ENCODE results near the gene FOXJ2. TPM values are rescaled to one million over a fixed set of nuclear protein-coding genes. Genes with fewer than 3 reads are reported as not detected.
"Not testable (repeated sequence)": the region's sequence is repeated elsewhere in the genome, so short reads cannot be mapped to it uniquely, and the experiment has no call there.

The FOXJ2 gene
- polyA plus RNA-seq (2013), result 14.2 TPM

DNA sequence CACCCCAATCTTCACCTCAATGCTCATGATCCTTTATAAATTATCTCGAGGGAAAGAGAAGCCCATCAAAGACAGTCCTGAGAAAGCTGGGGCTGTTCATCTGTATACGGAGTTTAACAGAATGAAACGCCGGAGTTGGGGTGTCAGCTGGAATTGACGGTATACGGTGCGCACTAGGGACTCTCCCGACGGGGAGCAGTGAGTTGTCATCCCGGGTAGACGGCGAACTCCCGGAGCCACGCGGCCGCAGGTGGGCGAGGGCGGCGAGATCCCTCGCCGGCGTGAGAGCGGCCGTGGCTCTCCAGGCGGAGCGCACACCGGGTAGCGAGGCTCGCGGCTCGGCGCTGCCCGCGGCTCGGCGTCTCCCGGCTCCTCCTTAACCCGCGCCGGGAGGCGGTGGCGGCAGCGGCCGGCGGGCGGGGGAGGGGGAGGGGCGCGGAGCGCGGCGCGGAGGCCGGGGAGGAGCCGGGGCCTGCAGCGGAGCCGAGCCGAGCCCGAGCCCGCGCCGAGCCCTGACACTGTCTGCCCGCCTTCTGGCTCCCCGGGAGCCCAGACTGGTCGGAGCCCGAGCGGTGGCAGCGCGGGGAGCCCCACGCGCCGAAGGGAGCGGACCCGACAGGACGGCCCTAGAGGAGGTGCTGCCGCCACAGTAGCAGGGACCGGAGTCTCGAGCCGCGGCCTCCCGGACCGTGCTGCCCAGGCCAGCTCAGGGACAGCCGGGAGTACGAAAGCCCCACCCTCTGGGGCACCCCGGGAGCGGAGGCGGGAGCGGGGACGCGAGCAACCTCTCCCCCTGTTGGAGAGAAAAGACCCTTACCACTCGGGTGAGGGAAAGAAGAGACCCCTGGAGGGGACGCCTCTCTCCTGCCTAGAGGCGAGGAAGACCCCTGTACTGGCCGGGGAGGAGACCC is at the start of gene FOXJ2:
FOXJ2 (plus strand) TSS at position 475 of the 911 bp plus-strand sequence. CDS start 7,117 bp downstream, outside the sequence.
- no peaks in the 10 kb centered on the region for H3K27me3 ChIP-seq (replicated peaks in 2 of 5; ENCODE audit: control insufficient read depth in 4 of 5, insufficient read depth in 5 of 5, low read length in 4 of 5)
- whole genome bisulfite sequencing (ENCODE audit: insufficient coverage), result 0% methylated on average over 36 of the region's 93 CpGs
- peak within 1 kb of the TSS; percentile 74 to 93 (median 84) for H3K4me3 ChIP-seq (ENCODE audit: control insufficient read depth in 1 of 7, extremely low read depth in 1 of 7, insufficient read depth in 4 of 7, low read depth in 2 of 7, low read length in 6 of 7)
- DNase-seq, result peak; percentile 60 to 79 (median 76)
- POLR2A ChIA-PET, result interaction anchor here (0.5 to 0.6 kb wide), 3 partner anchors 28 to 491 kb away, joined by 3 read pairs; no protein-coding TSS in a partner anchor
- H3K9me3 ChIP-seq (ENCODE audit: control extremely low read depth in 1 of 5, control insufficient read depth in 4 of 5, insufficient read depth in 2 of 5, low read depth in 1 of 5, low read length in 4 of 5), result no peaks in the 10 kb centered on the region
- H3K27ac ChIP-seq (ENCODE audit: insufficient read depth in 1 of 2, low read depth in 1 of 2, low read length in 2 of 2, poor library complexity in 1 of 2, severe bottlenecking in 2 of 2), result peak within 1 kb of the TSS; percentile 54 to 84
- CTCF ChIA-PET, result interaction anchor here (0.8 to 20.7 kb wide), 5 partner anchors 12 to 99 kb away, joined by 3 to 342 read pairs (median 5); partner anchors contain the start of gene NECAP1
- H3K4me1 ChIP-seq (ENCODE audit: control extremely low read depth in 1 of 4, control insufficient read depth in 4 of 4, insufficient read depth in 4 of 4, low read length in 3 of 4), result peaks cover 24 to 55% (median 46%) of the 10 kb centered on the region in 4 experiments
- peaks cover 0 to 3% (median 2%) of the 10 kb centered on the region in 4 experiments for H3K36me3 ChIP-seq (ENCODE audit: control insufficient read depth in 4 of 4, insufficient read depth in 4 of 4, low read length in 3 of 4)

DNA sequence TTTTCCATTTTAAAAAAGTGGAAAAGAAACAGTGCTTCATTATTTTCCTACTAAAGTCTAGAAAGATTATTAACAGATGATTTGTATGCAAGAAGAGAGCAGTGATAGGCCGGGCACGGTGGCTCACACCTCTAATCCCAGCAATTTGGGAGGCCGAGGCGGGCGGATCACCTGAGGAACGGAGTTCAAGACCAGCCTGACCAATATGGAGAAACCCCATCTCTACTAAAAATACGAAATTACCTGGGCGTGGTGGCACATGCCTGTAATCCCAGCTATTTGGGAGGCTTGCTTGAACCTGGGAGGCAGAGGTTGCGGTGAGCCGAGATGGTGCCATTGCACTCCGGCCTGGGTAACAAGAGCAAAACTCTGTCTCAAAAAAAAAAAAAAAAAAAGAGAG is 49.5 kb upstream of the FOXJ2 start:
- H3K4me1 ChIP-seq (ENCODE audit: control extremely low read depth in 1 of 4, control insufficient read depth in 4 of 4, insufficient read depth in 4 of 4, low read length in 3 of 4); H3K27ac ChIP-seq (ENCODE audit: insufficient read depth in 1 of 2, low read depth in 1 of 2, low read length in 2 of 2, poor library complexity in 1 of 2, severe bottlenecking in 2 of 2); POLR2A ChIA-PET; H3K27me3 ChIP-seq (replicated peaks in 2 of 5; ENCODE audit: control insufficient read depth in 4 of 5, insufficient read depth in 5 of 5, low read length in 4 of 5); DNase-seq; H3K9me3 ChIP-seq (ENCODE audit: control extremely low read depth in 1 of 5, control insufficient read depth in 4 of 5, insufficient read depth in 2 of 5, low read depth in 1 of 5, low read length in 4 of 5); H3K4me3 ChIP-seq (ENCODE audit: control insufficient read depth in 1 of 7, extremely low read depth in 1 of 7, insufficient read depth in 4 of 7, low read depth in 2 of 7, low read length in 6 of 7); H3K36me3 ChIP-seq (ENCODE audit: control insufficient read depth in 4 of 4, insufficient read depth in 4 of 4, low read length in 3 of 4): not testable (repeated sequence)
- CTCF ChIA-PET, result interaction anchor here (1.8 kb wide), 1 partner anchor 10 kb away, joined by 7 read pairs; no protein-coding TSS in a partner anchor
- WGBS (ENCODE audit: insufficient coverage), result 94% methylated on average over 7 of the region's 11 CpGs

DNA sequence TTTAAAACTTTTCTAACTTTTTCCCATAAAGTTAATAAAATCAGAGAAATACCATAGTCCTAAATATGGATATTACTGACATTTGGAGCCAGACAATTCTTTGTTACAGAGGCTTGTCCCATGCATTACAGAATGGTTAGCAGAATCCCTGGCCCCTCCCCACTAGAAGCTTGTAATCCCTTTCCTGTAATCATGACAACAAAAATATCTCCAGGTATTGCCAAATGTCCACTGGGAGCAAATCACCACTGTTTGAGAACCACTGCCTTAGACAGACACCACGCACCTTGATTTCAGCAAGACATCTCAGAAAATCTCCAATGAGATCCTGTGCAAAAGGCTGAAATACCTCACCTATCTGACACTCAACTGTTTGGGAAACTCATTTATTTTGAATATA is 49.1 kb upstream of the FOXJ2 start:
- DNase-seq; POLR2A ChIA-PET; H3K27me3 ChIP-seq (replicated peaks in 2 of 5; ENCODE audit: control insufficient read depth in 4 of 5, insufficient read depth in 5 of 5, low read length in 4 of 5); H3K27ac ChIP-seq (ENCODE audit: insufficient read depth in 1 of 2, low read depth in 1 of 2, low read length in 2 of 2, poor library complexity in 1 of 2, severe bottlenecking in 2 of 2); H3K36me3 ChIP-seq (ENCODE audit: control insufficient read depth in 4 of 4, insufficient read depth in 4 of 4, low read length in 3 of 4); H3K4me3 ChIP-seq (ENCODE audit: control insufficient read depth in 1 of 7, extremely low read depth in 1 of 7, insufficient read depth in 4 of 7, low read depth in 2 of 7, low read length in 6 of 7); H3K9me3 ChIP-seq (ENCODE audit: control extremely low read depth in 1 of 5, control insufficient read depth in 4 of 5, insufficient read depth in 2 of 5, low read depth in 1 of 5, low read length in 4 of 5); H3K4me1 ChIP-seq (ENCODE audit: control extremely low read depth in 1 of 4, control insufficient read depth in 4 of 4, insufficient read depth in 4 of 4, low read length in 3 of 4): not testable (repeated sequence)
- 100% methylated on average over 1 of the region's 1 CpG for WGBS (ENCODE audit: insufficient coverage)
- CTCF ChIA-PET, result interaction anchor here (1.1 to 1.8 kb wide), 2 partner anchors 9 to 10 kb away, joined by 3 to 7 read pairs; no protein-coding TSS in a partner anchor

DNA sequence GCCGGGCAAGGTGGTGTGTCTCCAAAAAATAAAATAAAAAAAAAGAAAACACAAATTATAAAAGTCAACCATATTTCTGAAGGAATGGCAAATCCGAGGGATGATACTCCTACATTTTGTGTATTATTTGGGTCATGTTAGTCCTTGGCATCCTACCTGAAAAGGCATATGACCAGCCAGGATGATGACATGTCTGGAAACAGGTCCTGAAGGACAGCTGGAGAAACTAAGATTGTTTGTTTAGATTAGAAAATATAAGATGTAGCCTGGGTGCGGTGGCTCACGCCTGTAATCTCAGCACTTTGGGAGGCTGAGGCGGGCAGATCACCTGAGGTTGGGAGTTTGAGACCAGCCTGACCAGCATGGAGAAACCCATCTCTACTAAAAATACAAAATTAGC is 47.6 kb upstream of the FOXJ2 start:
- Histone ChIP-seq H3K36me3 (ENCODE audit: control insufficient read depth in 4 of 4, insufficient read depth in 4 of 4, low read length in 3 of 4) (no peaks in the 10 kb centered on the region), H3K9me3 (ENCODE audit: control extremely low read depth in 1 of 5, control insufficient read depth in 4 of 5, insufficient read depth in 2 of 5, low read depth in 1 of 5, low read length in 4 of 5) (no peaks in the 10 kb centered on the region), H3K27me3 (replicated peaks in 2 of 5; ENCODE audit: control insufficient read depth in 4 of 5, insufficient read depth in 5 of 5, low read length in 4 of 5) (no peaks in the 10 kb centered on the region), H3K27ac (ENCODE audit: insufficient read depth in 1 of 2, low read depth in 1 of 2, low read length in 2 of 2, poor library complexity in 1 of 2, severe bottlenecking in 2 of 2) (no peak overlapping the region), H3K4me1 (ENCODE audit: control extremely low read depth in 1 of 4, control insufficient read depth in 4 of 4, insufficient read depth in 4 of 4, low read length in 3 of 4) (peaks cover 3 to 14% (median 13%) of the 10 kb centered on the region in 4 experiments), H3K4me3 (ENCODE audit: control insufficient read depth in 1 of 7, extremely low read depth in 1 of 7, insufficient read depth in 4 of 7, low read depth in 2 of 7, low read length in 6 of 7) (no peak overlapping the region)
- DNase-seq, result no peak
- POLR2A ChIA-PET, result no interaction called here
- CTCF ChIA-PET, result interaction anchor here (1.4 to 2.1 kb wide), 2 partner anchors 14 to 23 kb away, joined by 3 to 7 read pairs; no protein-coding TSS in a partner anchor
- WGBS (ENCODE audit: insufficient coverage), result 73% methylated on average over 3 of the region's 5 CpGs

DNA sequence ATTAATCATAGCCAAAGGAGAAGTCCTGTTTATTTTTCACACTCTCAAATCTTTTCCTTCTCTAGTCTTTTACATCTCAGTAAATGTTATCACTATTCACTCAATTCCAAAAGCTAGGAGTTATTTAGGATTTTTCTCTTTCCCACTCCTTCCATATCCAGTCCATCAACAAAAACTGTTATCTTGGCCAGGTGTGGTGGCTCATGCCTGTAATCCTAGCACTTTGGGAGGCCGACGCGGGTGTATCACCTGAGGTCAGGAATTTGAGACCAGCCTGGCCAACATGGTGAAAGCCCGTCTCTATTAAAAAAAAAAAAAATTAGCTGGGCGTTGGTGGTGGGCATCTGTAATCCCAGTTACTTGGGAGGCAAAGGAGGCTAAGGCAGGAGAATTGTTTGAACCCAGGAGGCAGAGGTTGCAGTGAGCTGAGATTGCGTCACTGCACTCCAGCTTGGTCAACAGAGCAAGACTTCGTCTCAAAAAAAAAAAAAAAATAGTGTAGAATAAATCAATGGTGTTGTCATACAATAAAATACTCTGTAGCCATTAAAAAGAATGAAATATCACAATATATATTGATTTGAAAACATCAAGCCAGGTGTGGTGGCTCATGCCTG is 46.6 kb upstream of the FOXJ2 start:
- Histone ChIP-seq H3K4me1 (ENCODE audit: control extremely low read depth in 1 of 4, control insufficient read depth in 4 of 4, insufficient read depth in 4 of 4, low read length in 3 of 4) (peaks cover 6 to 25% (median 23%) of the 10 kb centered on the region in 4 experiments), H3K27me3 (replicated peaks in 2 of 5; ENCODE audit: control insufficient read depth in 4 of 5, insufficient read depth in 5 of 5, low read length in 4 of 5) (no peaks in the 10 kb centered on the region), H3K27ac (ENCODE audit: insufficient read depth in 1 of 2, low read depth in 1 of 2, low read length in 2 of 2, poor library complexity in 1 of 2, severe bottlenecking in 2 of 2) (no peak overlapping the region), H3K9me3 (ENCODE audit: control extremely low read depth in 1 of 5, control insufficient read depth in 4 of 5, insufficient read depth in 2 of 5, low read depth in 1 of 5, low read length in 4 of 5) (no peaks in the 10 kb centered on the region), H3K4me3 (ENCODE audit: control insufficient read depth in 1 of 7, extremely low read depth in 1 of 7, insufficient read depth in 4 of 7, low read depth in 2 of 7, low read length in 6 of 7) (no peak overlapping the region), H3K36me3 (ENCODE audit: control insufficient read depth in 4 of 4, insufficient read depth in 4 of 4, low read length in 3 of 4) (no peaks in the 10 kb centered on the region)
- POLR2A ChIA-PET, result no interaction called here
- DNase-seq, result no peak
- 100% methylated on average over 5 of the region's 7 CpGs for WGBS (ENCODE audit: insufficient coverage)
- CTCF ChIA-PET, result interaction anchor here (0.8 to 2.1 kb wide), 4 partner anchors 15 to 24 kb away, joined by 3 to 7 read pairs (median 3); no protein-coding TSS in a partner anchor

DNA sequence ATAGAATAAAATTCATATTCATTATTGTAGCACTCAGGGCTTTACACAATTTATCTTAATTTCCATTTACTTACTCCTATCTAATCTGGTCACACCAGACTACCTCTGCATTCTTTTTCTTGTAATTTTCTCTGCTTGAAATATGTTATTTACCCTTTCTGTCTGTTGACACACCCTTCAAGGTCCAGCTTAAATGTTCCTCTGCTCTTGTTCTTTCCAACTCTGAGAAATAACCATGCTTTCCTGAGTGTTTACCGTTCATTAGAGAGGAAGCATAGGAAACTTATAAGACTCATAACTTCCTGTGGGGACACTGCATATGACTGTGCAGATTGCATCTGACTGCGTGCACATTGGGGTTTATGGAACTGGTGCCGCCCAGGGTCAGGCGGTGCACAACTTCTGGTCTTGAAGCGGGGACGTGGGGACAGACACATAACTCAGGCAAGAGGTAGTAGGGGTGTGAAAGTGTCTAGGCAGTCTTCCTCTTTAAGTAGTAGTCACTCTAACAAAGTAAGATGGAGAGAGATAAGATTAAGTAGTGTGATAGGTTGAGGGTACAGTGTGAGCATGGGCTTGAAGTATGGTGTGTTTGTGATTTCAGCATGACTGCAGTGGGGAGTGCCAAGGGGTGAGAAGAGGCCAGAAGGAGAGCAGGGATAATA is 42.6 kb upstream of the FOXJ2 start:
- ChIA-PET POLR2A (interaction anchor here (0.6 to 2.6 kb wide), 2 partner anchors 57 to 62 kb away, joined by 6 to 13 read pairs; no protein-coding TSS in a partner anchor), CTCF (interaction anchor here (0.9 to 3.6 kb wide), 4 partner anchors 16 to 56 kb away, joined by 3 to 15 read pairs (median 8); no protein-coding TSS in a partner anchor)
- no peaks in the 10 kb centered on the region for H3K9me3 ChIP-seq (ENCODE audit: control extremely low read depth in 1 of 5, control insufficient read depth in 4 of 5, insufficient read depth in 2 of 5, low read depth in 1 of 5, low read length in 4 of 5)
- peak overlapping the region in 1 of 2 experiments; percentile 54 for H3K27ac ChIP-seq (ENCODE audit: insufficient read depth in 1 of 2, low read depth in 1 of 2, low read length in 2 of 2, poor library complexity in 1 of 2, severe bottlenecking in 2 of 2)
- H3K4me3 ChIP-seq (ENCODE audit: control insufficient read depth in 1 of 7, extremely low read depth in 1 of 7, insufficient read depth in 4 of 7, low read depth in 2 of 7, low read length in 6 of 7), result peak overlapping the region in 5 of 7 experiments; percentile 0 to 62 (median 33)
- no peaks in the 10 kb centered on the region for H3K36me3 ChIP-seq (ENCODE audit: control insufficient read depth in 4 of 4, insufficient read depth in 4 of 4, low read length in 3 of 4)
- H3K27me3 ChIP-seq (replicated peaks in 2 of 5; ENCODE audit: control insufficient read depth in 4 of 5, insufficient read depth in 5 of 5, low read length in 4 of 5), result no peaks in the 10 kb centered on the region
- DNase-seq, result peak; percentile 84 to 97 (median 95)
- WGBS (ENCODE audit: insufficient coverage), result 0% methylated on average over 2 of the region's 6 CpGs
- peaks cover 12 to 41% (median 27%) of the 10 kb centered on the region in 4 experiments for H3K4me1 ChIP-seq (ENCODE audit: control extremely low read depth in 1 of 4, control insufficient read depth in 4 of 4, insufficient read depth in 4 of 4, low read length in 3 of 4)
